Tibial nerve (tissue), 4 donors: Measurements from ENCODE around the gene PRSS50. TPM values are rescaled to one million over a fixed set of nuclear protein-coding genes. Genes with fewer than 3 reads are reported as not detected.

Experiments used
- DNase-seq, 2 donors: peaks; one replicate each; pipeline ENCODE4 v3.0.0-alpha.2; 2019; ENCODE audit warnings: low spot score in 2 of 2
- H3K27ac ChIP-seq, 4 donors: fragments of 200-600 bp; sonication (generic) in 3 of 4; one replicate each; pipeline ENCODE4 v1.5.1; 2017 to 2019; ENCODE audit warnings: mild to moderate bottlenecking in 1 of 4
- H3K27me3 ChIP-seq, 2 donors: fragments of 200-600 bp; sonication (generic) in 1 of 2; one replicate each; pipeline versions ENCODE4 v1.5.1 to v1.6.0; 2017 to 2019
- H3K36me3 ChIP-seq, 3 donors: fragments of 200-600 bp; sonication (generic); one replicate each; pipeline ENCODE4 v1.5.1; 2018 to 2019
- H3K4me1 ChIP-seq, 4 donors: fragments of 200-600 bp; sonication (generic) in 3 of 4; one replicate each; pipeline ENCODE4 v1.5.1; 2017 to 2019
- H3K4me3 ChIP-seq, 4 donors: fragments of 200-600 bp; sonication (generic) in 3 of 4; one replicate each; pipeline ENCODE4 v1.5.1; 2017 to 2019; ENCODE audit warnings: mild to moderate bottlenecking in 1 of 4, moderate library complexity in 1 of 4
- H3K9me3 ChIP-seq, 4 donors: fragments of 200-600 bp; sonication (generic) in 3 of 4; one replicate each; pipeline ENCODE4 v1.5.1; 2017 to 2019
- EP300 ChIP-seq, 2 donors: sonication (generic); formaldehyde crosslinking; IDR thresholded peaks; one replicate each; pipeline ENCODE4 v1.6.1; 2017; ENCODE audit warnings: antibody characterized with exemption in 2 of 2, mild to moderate bottlenecking in 1 of 2
- POLR2A ChIP-seq, 2 donors: fragments of 450-650 bp; IDR thresholded peaks; one replicate each; pipeline ENCODE4 v1.6.1; 2017; ENCODE audit warnings: antibody characterized with exemption in 2 of 2, mild to moderate bottlenecking in 2 of 2, moderate library complexity in 2 of 2
- WGBS, 2 donors: methylation state at CpG; one replicate each; pipeline ENCODE4 v1.1.5; 2018; 5-methylcytosine and 5-hydroxymethylcytosine counted together
- total RNA-seq, 4 donors: library from RNA; depleted of rRNA; stranded (reverse); fragments of >200 nt; gene quantifications; one replicate each; pipeline ENCODE4 v1.1.0, GENCODE V29; 2016
- TF ChIP-seq, protein P1 (sequence below), 5 experiments: fragments of 200-600 bp in 3 of 5; fragments of 450-650 bp in 2 of 5; sonication (generic) in 3 of 5; IDR thresholded peaks; one replicate each; pipeline ENCODE4 v1.5.1; 2016 to 2019; ENCODE audit warnings: antibody characterized with exemption in 5 of 5, mild to moderate bottlenecking in 3 of 5, moderate library complexity in 2 of 5

Gene PRSS50
- total RNA-seq, 4 donors from 2014 or later = 0.22 to 0.42 TPM; not detected in 2

DNA sequence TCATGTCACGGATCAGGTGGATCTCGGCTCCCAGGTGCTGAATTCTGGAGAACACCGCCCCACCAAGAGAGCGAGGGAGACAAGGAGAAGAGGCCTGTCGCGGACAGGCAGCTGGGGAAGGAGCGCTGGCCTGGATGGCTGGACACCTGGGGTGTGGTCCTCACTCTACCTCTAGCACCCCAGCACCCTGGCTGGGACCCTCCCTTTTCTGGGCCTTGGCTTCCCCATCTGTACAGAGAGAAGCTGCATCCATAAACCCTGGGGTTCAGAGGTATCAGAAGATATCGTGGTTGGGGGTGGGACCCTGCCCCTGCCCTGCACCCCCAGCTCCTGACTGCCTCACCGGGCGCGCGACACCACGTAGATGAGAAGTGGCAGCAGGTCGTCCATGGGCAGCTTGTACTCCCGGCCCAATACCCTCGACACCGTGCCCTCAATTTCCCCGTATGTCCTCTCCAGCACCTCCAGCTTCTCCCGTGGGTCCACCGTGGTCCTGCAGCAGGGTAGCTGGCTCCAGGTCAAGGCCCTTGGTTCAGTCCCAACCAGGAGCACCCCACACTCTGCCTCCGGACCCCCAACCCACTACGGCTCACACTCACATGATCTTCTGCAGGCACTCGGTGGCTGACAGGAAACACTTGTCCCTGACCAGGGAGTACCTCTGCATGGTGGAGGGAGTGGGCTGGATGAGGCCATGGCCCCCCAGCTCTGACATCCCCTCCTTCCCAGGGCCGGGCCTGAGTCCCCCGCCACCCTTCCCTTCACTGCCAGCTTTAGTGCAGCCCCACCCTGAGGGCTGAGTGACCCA is 45.9 kb downstream of the PRSS50 start:
- no peaks in the 10 kb centered on the region for H3K9me3 ChIP-seq
- peak in 1 of 2 donors; percentile 5 for DNase-seq
- H3K4me1 ChIP-seq = no peaks in the 10 kb centered on the region
- TF ChIP-seq POLR2A (IDR thresholded peaks at IDR 0.05) = no peak
- no peak for TF ChIP-seq EP300 (IDR thresholded peaks at IDR 0.05)
- TF ChIP-seq, protein P1, sequence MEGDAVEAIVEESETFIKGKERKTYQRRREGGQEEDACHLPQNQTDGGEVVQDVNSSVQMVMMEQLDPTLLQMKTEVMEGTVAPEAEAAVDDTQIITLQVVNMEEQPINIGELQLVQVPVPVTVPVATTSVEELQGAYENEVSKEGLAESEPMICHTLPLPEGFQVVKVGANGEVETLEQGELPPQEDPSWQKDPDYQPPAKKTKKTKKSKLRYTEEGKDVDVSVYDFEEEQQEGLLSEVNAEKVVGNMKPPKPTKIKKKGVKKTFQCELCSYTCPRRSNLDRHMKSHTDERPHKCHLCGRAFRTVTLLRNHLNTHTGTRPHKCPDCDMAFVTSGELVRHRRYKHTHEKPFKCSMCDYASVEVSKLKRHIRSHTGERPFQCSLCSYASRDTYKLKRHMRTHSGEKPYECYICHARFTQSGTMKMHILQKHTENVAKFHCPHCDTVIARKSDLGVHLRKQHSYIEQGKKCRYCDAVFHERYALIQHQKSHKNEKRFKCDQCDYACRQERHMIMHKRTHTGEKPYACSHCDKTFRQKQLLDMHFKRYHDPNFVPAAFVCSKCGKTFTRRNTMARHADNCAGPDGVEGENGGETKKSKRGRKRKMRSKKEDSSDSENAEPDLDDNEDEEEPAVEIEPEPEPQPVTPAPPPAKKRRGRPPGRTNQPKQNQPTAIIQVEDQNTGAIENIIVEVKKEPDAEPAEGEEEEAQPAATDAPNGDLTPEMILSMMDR (IDR thresholded peaks at IDR 0.05) = no peak
- H3K36me3 ChIP-seq = no peaks in the 10 kb centered on the region
- no peaks in the 10 kb centered on the region for H3K27me3 ChIP-seq
- H3K27ac ChIP-seq = no peak overlapping the region
- no peak overlapping the region for H3K4me3 ChIP-seq
- WGBS, 2 donors = 89 to 95% methylated on average over 25 of the region's 25 CpGs

DNA sequence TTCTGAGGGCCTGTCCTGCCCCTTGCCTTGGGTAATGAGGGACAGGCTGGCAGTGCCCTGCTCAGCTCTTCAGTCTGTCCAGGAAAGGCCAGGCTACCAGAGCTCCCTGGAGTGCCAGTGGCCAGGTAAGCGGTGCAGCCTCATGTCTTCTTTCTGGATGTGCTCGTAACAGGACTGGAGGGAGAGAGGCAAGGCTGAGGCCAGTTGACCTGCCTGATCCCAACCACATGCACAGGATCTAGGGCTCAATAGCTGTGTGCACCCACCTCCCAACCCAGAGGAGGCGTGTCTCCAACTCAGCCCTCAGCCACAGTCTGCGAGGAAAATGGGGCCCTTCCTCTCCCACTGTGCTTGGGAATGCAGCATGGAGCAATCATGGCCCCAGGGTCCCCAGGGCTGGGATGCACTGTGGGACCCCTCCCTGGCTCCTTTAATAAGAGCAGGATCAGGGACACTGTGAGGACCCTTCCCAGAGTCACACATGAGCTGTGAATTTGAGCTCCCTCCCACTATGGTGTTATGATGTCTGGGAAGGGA is 46.7 kb downstream of the PRSS50 start:
- 91 to 100% methylated on average over 2 to 4 of the region's 4 CpGs for WGBS, 2 donors
- TF ChIP-seq POLR2A (IDR thresholded peaks at IDR 0.05) = no peak
- TF ChIP-seq EP300 (IDR thresholded peaks at IDR 0.05) = no peak
- no peaks in the 10 kb centered on the region for H3K36me3 ChIP-seq
- no peak overlapping the region for H3K4me3 ChIP-seq
- no peak overlapping the region for H3K27ac ChIP-seq
- peaks cover 0 to 2% (median 0%) of the 10 kb centered on the region in 4 donors for H3K4me1 ChIP-seq
- no peaks in the 10 kb centered on the region for H3K27me3 ChIP-seq
- peak in 1 of 2 donors; percentile 5 for DNase-seq
- H3K9me3 ChIP-seq = no peaks in the 10 kb centered on the region

GRCh38 chr3:46670000-46670890 is 47.4 kb downstream of the PRSS50 start:
- TF ChIP-seq, protein P1 (IDR thresholded peaks at IDR 0.05) = no peak
- TF ChIP-seq POLR2A (IDR thresholded peaks at IDR 0.05) (no peak), EP300 (IDR thresholded peaks at IDR 0.05) (no peak)
- H3K4me3 ChIP-seq = no peak overlapping the region

GRCh38 chr3:46669191-46669999 is 48.3 kb downstream of the PRSS50 start:
- 79 to 84% methylated on average over 7 to 9 of the region's 9 CpGs for WGBS, 2 donors
- no peak for DNase-seq
- Histone ChIP-seq H3K9me3 (no peaks in the 10 kb centered on the region), H3K27me3 (no peaks in the 10 kb centered on the region), H3K27ac (no peak overlapping the region), H3K4me3 (no peak overlapping the region), H3K4me1 (peaks cover 0 to 9% (median 0%) of the 10 kb centered on the region in 4 donors), H3K36me3 (no peaks in the 10 kb centered on the region)
- TF ChIP-seq, protein P1 (IDR thresholded peaks at IDR 0.05) = no peak
- TF ChIP-seq EP300 (IDR thresholded peaks at IDR 0.05) = no peak
- TF ChIP-seq POLR2A (IDR thresholded peaks at IDR 0.05) = no peak

More at GRCh38 chr3:46670000-46670890, 47.4 kb downstream of the PRSS50 start:
- Histone ChIP-seq H3K9me3 (no peaks in the 10 kb centered on the region), H3K4me1 (peaks cover 0 to 9% (median 0%) of the 10 kb centered on the region in 4 donors), H3K27me3 (no peaks in the 10 kb centered on the region), H3K36me3 (no peaks in the 10 kb centered on the region), H3K27ac (no peak overlapping the region)
- DNase-seq = no peak
- WGBS, 2 donors = 79% methylated on average over 14 to 17 of the region's 17 CpGs

- no peak for DNase-seq
- TF ChIP-seq, protein P1 (IDR thresholded peaks at IDR 0.05) = no peak
- TF ChIP-seq EP300 (IDR thresholded peaks at IDR 0.05) (no peak), POLR2A (IDR thresholded peaks at IDR 0.05) (no peak)
- peaks cover 0 to 12% (median 2%) of the 10 kb centered on the region in 4 donors for H3K4me1 ChIP-seq
- no peaks in the 10 kb centered on the region for H3K36me3 ChIP-seq
- H3K27ac ChIP-seq = no peak overlapping the region
- 84 to 85% methylated on average over 2 of the region's 2 CpGs for WGBS, 2 donors
- H3K9me3 ChIP-seq = no peaks in the 10 kb centered on the region
- H3K4me3 ChIP-seq = no peak overlapping the region
- H3K27me3 ChIP-seq = no peaks in the 10 kb centered on the region
Measured at GRCh38 chr3:46668591-46668990, 49.1 kb downstream of the PRSS50 start.
